Spleen (tissue), 11 donors: ENCODE data around the gene LCN2. TPM values are rescaled to one million over a fixed set of nuclear protein-coding genes. Genes with fewer than 3 reads are reported as not detected.

Experiments used
- DNase-seq: peaks from one replicate; pipeline ENCODE4 v3.0.0-alpha.2; 2020
- H3K27ac ChIP-seq, 8 donors: fragments of 200-600 bp; sonication (generic) in 7 of 8; 1 replicate in 4 of 8; 2 replicates in 4 of 8; pipeline versions ENCODE4 v1.5.0 to v1.8.0; 2016 to 2021; ENCODE audit warnings: inconsistent platforms in 4 of 8, mild to moderate bottlenecking in 4 of 8, moderate library complexity in 1 of 8
- H3K27me3 ChIP-seq, 7 donors: fragments of 200-600 bp; sonication (generic) in 6 of 7; replicated peaks in 1 of 7; 1 replicate in 4 of 7; 2 replicates in 3 of 7; pipeline versions ENCODE4 v1.5.0 to v1.8.0; 2016 to 2021; ENCODE audit warnings: inconsistent platforms in 3 of 7, mild to moderate bottlenecking in 1 of 7
- H3K36me3 ChIP-seq, 6 donors: fragments of 200-600 bp; sonication (generic) in 5 of 6; 1 replicate in 4 of 6; 2 replicates in 2 of 6; pipeline versions ENCODE4 v1.5.0 to v1.8.0; 2016 to 2021; ENCODE audit warnings: inconsistent platforms in 2 of 6
- H3K4me1 ChIP-seq, 6 donors: fragments of 200-600 bp; sonication (generic) in 5 of 6; 1 replicate in 3 of 6; 2 replicates in 3 of 6; pipeline versions ENCODE4 v1.5.0 to v1.8.0; 2016 to 2021; ENCODE audit warnings: inconsistent platforms in 3 of 6
- H3K4me3 ChIP-seq, 8 donors: fragments of 200-600 bp; sonication (generic) in 7 of 8; 1 replicate in 4 of 8; 2 replicates in 4 of 8; pipeline versions ENCODE4 v1.5.0 to v1.8.0; 2016 to 2021; ENCODE audit warnings: inconsistent platforms in 4 of 8, mild to moderate bottlenecking in 4 of 8, moderate library complexity in 2 of 8
- H3K9me3 ChIP-seq, 8 donors: fragments of 200-600 bp; sonication (generic) in 7 of 8; 1 replicate in 4 of 8; 2 replicates in 4 of 8; pipeline versions ENCODE4 v1.5.0 to v1.8.0; 2016 to 2021; ENCODE audit warnings: inconsistent platforms in 4 of 8
- CTCF ChIP-seq, 11 experiments: fragments of 200-600 bp in 7 of 11; fragments of 450-650 bp in 4 of 11; sonication (generic) in 4 of 11; IDR thresholded peaks in 8 of 11; conservative IDR thresholded peaks in 3 of 11; 1 replicate in 7 of 11; 2 replicates in 4 of 11; pipeline versions ENCODE4 v1.4.0 to v1.8.0; 2016 to 2021; ENCODE audit warnings: antibody characterized with exemption in 11 of 11, inconsistent platforms in 4 of 11, mild to moderate bottlenecking in 1 of 11
- POLR2A ChIP-seq, 3 donors: fragments of 450-650 bp; IDR thresholded peaks; one replicate each; pipeline ENCODE4 v1.5.1; 2017; ENCODE audit warnings: antibody characterized with exemption in 3 of 3, mild to moderate bottlenecking in 1 of 3
- POLR2AphosphoS5 ChIP-seq, 3 donors: sonication (generic); formaldehyde crosslinking; IDR thresholded peaks; one replicate each; pipeline ENCODE4 v1.5.1; 2017; ENCODE audit warnings: antibody characterized with exemption in 3 of 3
- WGBS, 5 donors: extraction: QIAGEN DNeasy Blood & Tissue Kit in 3 of 5; methylation state at CpG; one replicate each; pipeline versions ENCODE4 v1.1.5 to v1.1.7; 2013 to 2018; 5-methylcytosine and 5-hydroxymethylcytosine counted together
- intact Hi-C: fragments of 100-400 bp; cut with DNase I; formaldehyde crosslinking; loops from one replicate; pipeline ENCODE4 v1.15.0; 2023; ENCODE audit warnings: low total_unique reads
- polyA plus RNA-seq, 3 donors: library from polyadenylated mRNA; stranded (reverse); fragments of 200-250 nt; gene quantifications; one replicate each; pipeline ENCODE4 v1.2.1, GENCODE V29; 2013
- total RNA-seq, 7 donors: library from RNA; depleted of rRNA in 3 of 7; stranded (reverse); fragments of >200 nt in 3 of 7; fragmentation: NEBNext Ultra II Directional in 4 of 7; extraction: Animal tissue kit (Norgen Biotek cat#: 25700) in 4 of 7; gene quantifications; one replicate each; pipeline versions ENCODE4 v1.1.0 to v1.2.1, GENCODE V29; 2016 to 2021
- donor health status: healthy with polysubstance abuse.
- donor health status: DM: no; HTN: no; CAD: no; lungs with moderate emphysema.
- donor health status: DM: no; HTN: no; CAD: no.
- donor health status: Bipolar disorder and iron deficiency.
- donor health status: healthy.
- donor health status: DM: no; HTN: no; CAD: no.
- donor health status: DM: yes; HTN: yes; CAD: no.

The LCN2 gene
- total and polyA plus RNA-seq, 10 donors, result 7.7 to 218 (median 15.4) TPM

- 85 to 93% (median 86%) methylated on average over 16 to 26 of the region's 26 CpGs for WGBS, 5 donors
- H3K36me3 ChIP-seq, result no peaks in the 10 kb centered on the region
- H3K9me3 ChIP-seq, result no peaks in the 10 kb centered on the region
- peak; percentile 61 for DNase-seq
- TF ChIP-seq CTCF (IDR thresholded peaks at IDR 0.05 in 8 of 11, conservative IDR thresholded peaks at IDR 0.05 in 3 of 11) (no peak), POLR2AphosphoS5 (IDR thresholded peaks at IDR 0.05) (no peak), POLR2A (IDR thresholded peaks at IDR 0.05) (no peak)
- H3K27me3 ChIP-seq, result no peaks in the 10 kb centered on the region
- intact Hi-C loops, result no loop called here
- H3K4me3 ChIP-seq, result no peak overlapping the region
- H3K27ac ChIP-seq, result peak overlapping the region in 1 of 8 donors; percentile 13
- peaks cover 0 to 34% (median 4%) of the 10 kb centered on the region in 6 donors for H3K4me1 ChIP-seq
These were observed 4.0 kb downstream of the LCN2 start for GRCh38 chr9:128153060-128153946.

GRCh38 chr9:128153947-128154695 lies 4.9 kb downstream of the LCN2 start:
- 76 to 91% (median 85%) methylated on average over 10 to 13 of the region's 13 CpGs for WGBS, 5 donors
- no peak overlapping the region for H3K4me3 ChIP-seq
- peaks cover 0 to 31% (median 6%) of the 10 kb centered on the region in 6 donors for H3K4me1 ChIP-seq
- no peak overlapping the region for H3K27ac ChIP-seq
- intact Hi-C loops, result no loop called here
- no peaks in the 10 kb centered on the region for H3K9me3 ChIP-seq
- H3K36me3 ChIP-seq, result no peaks in the 10 kb centered on the region
- no peak for TF ChIP-seq POLR2AphosphoS5 (IDR thresholded peaks at IDR 0.05)
- no peak for TF ChIP-seq POLR2A (IDR thresholded peaks at IDR 0.05)
- TF ChIP-seq CTCF (IDR thresholded peaks at IDR 0.05 in 8 of 11, conservative IDR thresholded peaks at IDR 0.05 in 3 of 11), result no peak
- DNase-seq, result peak; percentile 65
- no peaks in the 10 kb centered on the region for H3K27me3 ChIP-seq

- no peaks in the 10 kb centered on the region for H3K9me3 ChIP-seq
- peaks cover 3 to 30% (median 10%) of the 10 kb centered on the region in 6 donors for H3K4me1 ChIP-seq
- H3K4me3 ChIP-seq, result no peak overlapping the region
- intact Hi-C loops, result no loop called here
- 82 to 88% (median 87%) methylated on average over 7 of the region's 7 CpGs for WGBS, 5 donors
- TF ChIP-seq POLR2A (IDR thresholded peaks at IDR 0.05), result no peak
- no peak for TF ChIP-seq POLR2AphosphoS5 (IDR thresholded peaks at IDR 0.05)
- no peak for TF ChIP-seq CTCF (IDR thresholded peaks at IDR 0.05 in 8 of 11, conservative IDR thresholded peaks at IDR 0.05 in 3 of 11)
- H3K36me3 ChIP-seq, result no peaks in the 10 kb centered on the region
- H3K27me3 ChIP-seq, result no peaks in the 10 kb centered on the region
- no peak overlapping the region for H3K27ac ChIP-seq
- DNase-seq, result peak; percentile 47
These were observed 6.7 kb downstream of the LCN2 start for GRCh38 chr9:128155736-128156500.
